Measurements from ENCODE around the gene LGALS8.
"Not testable (repeated sequence)": the region's sequence is repeated elsewhere in the genome, so short reads cannot be mapped to it uniquely, and the experiment has no call there.

LGALS8 gene

DNA sequence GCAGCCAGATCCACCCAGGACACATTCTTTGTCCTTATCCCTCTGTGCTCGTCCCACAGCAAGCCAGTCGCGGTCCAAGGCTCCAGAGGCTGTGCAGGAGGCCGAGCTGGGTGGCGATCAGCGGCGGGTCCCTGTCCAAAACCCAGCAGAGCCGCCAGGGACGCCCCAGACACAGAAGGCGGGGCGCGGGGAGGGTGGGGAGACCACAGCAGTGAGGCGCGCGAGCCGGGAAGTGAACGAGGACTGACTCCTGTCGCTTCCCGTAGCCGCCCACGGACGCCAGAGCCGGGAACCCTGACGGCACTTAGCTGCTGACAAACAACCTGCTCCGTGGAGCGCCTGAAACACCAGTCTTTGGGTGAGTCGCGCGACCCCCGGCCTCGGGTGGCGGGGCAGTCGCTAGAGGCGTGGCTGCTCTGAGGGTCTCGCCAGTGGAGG is at the start of gene LGALS8:
LGALS8 (plus strand) TSS at position 279 of the 438 bp plus-strand sequence. CDS start 2,089 bp downstream, outside the sequence.
- no peak for DNase-seq

DNA sequence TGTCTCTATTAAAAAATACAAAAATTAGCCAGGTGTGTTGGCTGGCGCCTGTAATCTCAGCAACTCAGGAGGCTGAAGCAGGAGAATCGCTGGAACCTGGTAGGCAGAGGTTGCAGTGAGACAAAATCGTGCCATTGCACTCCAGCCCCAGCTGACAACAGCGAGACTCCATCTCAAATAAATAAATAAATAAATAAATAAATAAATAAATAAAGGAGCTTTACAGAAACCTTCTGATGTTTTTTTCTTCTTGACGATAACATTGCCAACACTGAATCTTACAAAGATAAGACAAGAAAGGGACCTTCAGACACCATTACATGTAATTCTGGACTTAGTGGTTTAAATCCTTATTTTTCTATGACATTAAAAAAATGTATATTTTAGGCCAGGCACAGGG is 47.8 kb upstream of the LGALS8 start:
- no peak for DNase-seq

- DNase-seq = no peak
Observed at GRCh38 chr1:236480758-236481436, 42.9 kb upstream of the LGALS8 start.

- no peak for DNase-seq
Observed at GRCh38 chr1:236484310-236484971, 39.3 kb upstream of the LGALS8 start.

- no peak for DNase-seq
Observed at GRCh38 chr1:236486356-236487002, 37.3 kb upstream of the LGALS8 start.

GRCh38 chr1:236489161-236489560 is 34.6 kb upstream of the LGALS8 start:
- not testable (repeated sequence) for DNase-seq

GRCh38 chr1:236489710-236490377 is 33.9 kb upstream of the LGALS8 start:
- DNase-seq = no peak

GRCh38 chr1:236491469-236492136 is 32.2 kb upstream of the LGALS8 start:
- no peak for DNase-seq

DNA sequence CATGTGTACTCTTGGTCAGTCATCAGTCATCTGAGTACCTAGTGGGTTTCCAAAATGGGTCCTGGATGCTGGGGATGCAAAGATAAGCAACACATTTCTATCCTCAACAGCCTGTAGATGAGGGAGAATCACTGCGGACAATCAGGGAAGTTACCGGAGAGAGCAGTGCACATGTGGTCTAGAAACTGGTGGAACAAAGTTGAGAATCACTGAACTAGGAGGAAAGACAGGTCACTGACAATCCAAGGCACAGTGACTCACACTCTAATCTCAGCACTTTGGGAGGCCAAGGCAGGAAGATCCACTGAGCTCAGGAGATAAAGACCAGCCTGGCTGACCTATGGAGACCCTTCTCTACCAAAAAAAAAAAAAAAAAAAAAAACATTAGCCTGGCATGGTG is 31.4 kb upstream of the LGALS8 start:
- no peak for DNase-seq

DNA sequence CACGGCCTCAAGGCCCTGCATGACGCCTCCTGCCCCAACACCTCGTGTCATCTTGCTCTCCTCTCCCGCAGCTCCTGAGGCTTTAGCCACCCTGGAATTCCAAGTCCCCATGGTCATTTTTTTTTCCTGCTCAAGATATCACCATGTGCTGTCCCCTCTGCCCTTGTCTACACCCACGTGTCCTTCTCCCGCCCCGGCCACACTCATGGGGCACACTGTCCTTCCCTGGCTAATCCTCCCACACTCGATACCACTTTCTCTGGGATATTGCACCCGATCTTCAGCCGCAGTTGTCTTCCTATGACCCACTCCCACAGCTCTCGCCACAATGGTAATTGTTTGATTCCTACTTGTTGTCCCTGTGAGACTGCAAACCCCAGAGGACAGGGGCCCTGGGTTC is 29.7 kb upstream of the LGALS8 start:
- no peak for DNase-seq

DNA sequence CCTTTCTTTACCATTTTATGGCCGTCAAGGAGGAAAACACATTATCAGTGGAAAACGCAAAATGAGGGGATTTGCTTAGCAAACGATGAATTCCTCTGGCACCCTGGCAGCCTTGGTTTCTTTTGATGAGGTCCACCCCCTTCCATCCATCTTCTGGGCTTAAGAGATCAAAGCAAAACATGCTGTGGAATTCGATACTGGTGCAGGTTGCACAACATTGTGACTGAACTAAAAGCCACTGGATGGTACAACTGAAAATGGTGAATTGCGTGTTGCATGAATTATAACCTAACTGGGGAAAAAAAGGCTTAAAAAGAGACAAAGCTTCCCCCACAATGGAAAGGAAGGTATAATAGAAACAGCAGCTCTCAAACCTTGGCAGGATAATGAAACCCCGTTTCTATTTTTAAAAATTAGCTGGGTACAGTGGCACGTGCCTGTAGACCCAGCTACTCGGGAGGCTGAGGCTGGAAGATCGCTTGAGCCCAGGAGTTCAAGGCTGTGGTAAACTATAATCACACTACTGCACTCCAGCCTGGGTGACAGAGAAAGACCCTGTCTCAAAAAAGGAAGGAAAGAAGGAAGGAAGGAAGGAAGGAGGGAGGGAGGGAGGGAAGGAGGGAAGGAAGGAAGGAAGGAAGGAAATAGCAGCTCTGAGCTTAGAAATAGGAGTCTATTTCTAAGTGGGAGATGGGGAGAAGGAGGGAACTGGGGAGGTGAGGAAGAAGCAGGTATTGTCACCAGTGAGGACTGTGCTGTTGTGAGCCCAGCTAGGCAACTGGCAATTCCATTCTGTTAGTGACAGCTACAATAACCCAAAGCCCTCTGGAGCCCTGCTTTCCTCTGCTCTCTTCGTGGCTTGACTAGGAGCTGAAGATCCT is 29.0 kb upstream of the LGALS8 start:
- DNase-seq = no peak

DNA sequence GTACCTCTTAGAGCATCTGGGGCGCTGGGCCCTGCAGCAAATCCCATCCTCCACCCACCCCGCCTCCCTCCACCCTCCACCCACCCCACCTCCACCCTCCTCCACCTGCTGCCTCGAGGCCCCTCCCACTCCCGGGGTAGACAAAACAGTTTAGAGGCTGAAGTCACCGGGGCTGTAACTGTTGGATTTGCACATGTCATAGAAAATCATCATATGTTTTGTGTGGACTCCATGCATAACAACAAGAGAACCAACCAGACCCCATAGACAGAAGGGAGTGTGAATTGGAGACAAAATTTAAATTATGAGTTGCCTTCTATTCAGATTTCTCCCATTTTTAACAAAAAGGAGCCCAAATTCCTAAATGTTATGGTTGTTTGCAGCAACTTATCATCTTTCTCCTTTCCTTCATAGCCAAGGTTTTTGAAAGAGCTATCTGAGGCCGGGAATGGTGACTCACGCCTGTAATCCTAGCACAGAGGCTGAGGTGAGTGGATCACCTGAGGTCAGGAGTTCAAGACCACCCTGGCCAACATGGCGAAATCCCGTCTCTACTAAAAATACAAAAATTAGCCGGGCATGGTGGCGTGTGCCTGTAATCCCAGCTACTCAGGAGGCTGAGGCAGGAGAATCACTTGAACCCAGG is 28.2 kb upstream of the LGALS8 start:
- DNase-seq = no peak

DNA sequence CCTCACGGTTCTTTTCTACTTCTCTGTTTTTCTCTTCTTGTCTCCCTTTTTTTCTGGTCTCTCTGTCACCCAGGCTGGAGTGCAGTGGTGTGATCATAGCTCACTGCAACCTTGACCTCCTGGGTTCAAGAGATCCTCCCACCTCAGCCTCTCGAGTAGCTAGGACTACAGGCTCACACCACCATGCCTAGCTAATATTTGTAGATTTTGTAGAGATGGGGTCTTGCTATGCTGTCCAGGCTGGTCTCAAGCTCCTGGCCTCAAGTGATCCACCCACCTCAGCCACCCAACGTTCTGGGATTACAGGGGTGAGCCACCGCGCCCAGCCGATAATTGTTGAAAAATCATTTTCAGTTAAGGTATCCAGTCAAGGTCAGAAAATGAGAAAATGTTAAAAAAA is 25.9 kb upstream of the LGALS8 start:
- DNase-seq = no peak

GRCh38 chr1:236501093-236501492 is 22.7 kb upstream of the LGALS8 start:
- DNase-seq = no peak

GRCh38 chr1:236502579-236502971 is 21.2 kb upstream of the LGALS8 start:
- DNase-seq = no peak

- DNase-seq = no peak
Observed at GRCh38 chr1:236502972-236503639, 20.7 kb upstream of the LGALS8 start.

GRCh38 chr1:236504338-236504737 is 19.4 kb upstream of the LGALS8 start:
- not testable (repeated sequence) for DNase-seq

- no peak for DNase-seq
Observed at GRCh38 chr1:236507022-236507700, 16.6 kb upstream of the LGALS8 start.

DNA sequence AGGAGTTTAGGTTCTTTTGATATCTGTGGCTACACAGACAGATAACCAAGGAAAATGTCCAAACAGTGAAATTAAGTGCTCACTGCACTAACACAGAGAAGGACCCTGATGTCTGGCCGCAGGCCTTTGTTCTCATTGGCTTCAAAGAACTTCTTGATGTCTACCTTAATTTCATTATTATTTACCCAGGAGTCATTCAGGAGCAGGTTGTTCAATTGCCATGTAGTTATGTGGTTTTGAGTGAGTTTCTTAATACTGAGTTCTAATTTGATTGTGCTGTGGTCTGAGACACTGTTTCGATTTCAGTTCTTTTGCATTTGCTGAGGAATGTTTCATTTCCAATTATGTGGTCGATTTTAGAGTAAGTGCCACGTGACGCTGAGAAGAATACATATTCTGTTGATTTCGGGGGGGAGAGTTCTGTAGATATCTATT is 15.2 kb upstream of the LGALS8 start:
- DNase-seq = no peak

DNA sequence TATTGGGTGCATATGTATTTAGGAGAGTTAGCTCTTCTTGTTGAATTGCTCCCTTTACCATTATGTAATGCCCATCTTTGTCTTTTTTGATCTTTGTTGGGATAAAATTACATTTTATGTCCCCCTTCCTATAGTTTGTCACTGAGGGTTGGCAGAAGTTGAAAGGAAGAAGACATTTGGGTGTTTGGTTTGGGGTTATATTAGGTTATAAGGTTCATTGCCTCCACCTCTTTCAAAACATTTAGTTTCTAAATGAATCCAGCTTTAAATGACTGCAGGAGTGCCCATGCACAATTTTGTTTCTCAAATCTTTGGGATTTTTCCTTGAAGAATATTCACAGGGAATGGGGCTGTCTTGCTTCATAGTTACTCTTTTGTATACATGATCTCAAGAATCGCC is 14.6 kb upstream of the LGALS8 start:
- DNase-seq = no peak

All from cortex of kidney (tissue), 1 donor.